Nucleus accumbens (tissue), 56 donors: ENCODE data around the gene GRIP1.

Experiments
- DNase-seq, 56 donors: peaks; one replicate each; lab custom pipeline; 2025; lab: John Stamatoyannopoulos, UW

Gene GRIP1

GRCh38 chr12:66405395-66405794 lies 273.5 kb downstream of the GRIP1 start:
- no peak for DNase-seq

- DNase-seq: peak in 4 of 56 donors; percentile 2 to 11 (median 7)
Measured at GRCh38 chr12:66403746-66404145, 275.1 kb downstream of the GRIP1 start.

- no peak for DNase-seq
Measured at GRCh38 chr12:66399911-66400306, 279.0 kb downstream of the GRIP1 start.

GRCh38 chr12:66398931-66399910 lies 279.7 kb downstream of the GRIP1 start:
- no peak for DNase-seq

GRCh38 chr12:66397574-66398290 lies 281.1 kb downstream of the GRIP1 start:
- DNase-seq: no peak

GRCh38 chr12:66393890-66394289 lies 285.0 kb downstream of the GRIP1 start:
- DNase-seq: no peak

- DNase-seq: no peak
Measured at GRCh38 chr12:66392266-66392915, 286.5 kb downstream of the GRIP1 start.

- peak in 1 of 56 donors; percentile 12 for DNase-seq
Measured at GRCh38 chr12:66388517-66388916, 290.4 kb downstream of the GRIP1 start.

- DNase-seq: no peak
Measured at GRCh38 chr12:66387117-66387516, 291.8 kb downstream of the GRIP1 start.

GRCh38 chr12:66380769-66381535 lies 297.9 kb downstream of the GRIP1 start:
- no peak for DNase-seq

GRCh38 chr12:66379616-66380015 lies 299.3 kb downstream of the GRIP1 start:
- no peak for DNase-seq

- no peak for DNase-seq
Measured at GRCh38 chr12:66375560-66375959, 303.3 kb downstream of the GRIP1 start.

- DNase-seq: no peak
Measured at GRCh38 chr12:66371982-66372381, 306.9 kb downstream of the GRIP1 start.

- no peak for DNase-seq
Measured at GRCh38 chr12:66367015-66367667, 311.7 kb downstream of the GRIP1 start.

- no peak for DNase-seq
Measured at GRCh38 chr12:66365718-66366490, 313.0 kb downstream of the GRIP1 start.

- DNase-seq: no peak
Measured at GRCh38 chr12:66361703-66362102, 317.2 kb downstream of the GRIP1 start.

GRCh38 chr12:66359300-66359699 lies 319.6 kb downstream of the GRIP1 start:
- no peak for DNase-seq

GRCh38 chr12:66354291-66354690 lies 324.6 kb downstream of the GRIP1 start:
- peak in 10 of 56 donors; percentile 3 to 33 (median 7) for DNase-seq

GRCh38 chr12:66352899-66353298 lies 326.0 kb downstream of the GRIP1 start:
- no peak for DNase-seq
